ENCODE results near the gene PLEKHG1. TPM values are rescaled to one million over a fixed set of nuclear protein-coding genes. Genes with fewer than 3 reads are reported as not detected.

Gene PLEKHG1
- total RNA-seq, 2 donors from 2014 or later: 8.4 to 29.3 TPM

DNA sequence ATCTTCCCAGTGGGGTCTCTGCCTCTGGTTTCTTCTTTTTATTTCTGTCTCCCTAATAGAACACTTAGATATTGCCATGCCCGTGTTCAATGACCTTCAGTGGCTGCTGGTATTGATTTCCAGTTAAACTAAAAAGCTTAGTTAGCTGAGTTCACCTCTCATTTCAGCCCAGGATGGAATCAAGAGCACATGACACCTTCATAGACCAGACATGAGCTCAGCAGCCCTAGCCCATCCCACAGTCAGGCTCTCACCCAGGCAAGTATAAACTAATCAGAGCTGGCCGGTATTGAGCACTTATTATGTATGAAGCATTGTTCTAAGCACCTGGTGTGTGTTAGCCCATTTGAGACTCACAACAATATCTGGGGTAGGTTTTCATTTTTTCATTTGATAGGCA, 33.7 kb upstream of the PLEKHG1 start:
- H3K36me3 ChIP-seq: no peaks in the 10 kb centered on the region
- no peaks in the 10 kb centered on the region for H3K4me1 ChIP-seq (ENCODE audit: control insufficient read depth in 1 of 2, low read depth in 2 of 2)
- DNase-seq (ENCODE audit: low spot score): no peak
- H3K4me3 ChIP-seq: no peak overlapping the region
- H3K9me3 ChIP-seq: no peaks in the 10 kb centered on the region
- no peak for ATAC-seq (ENCODE audit: insufficient number of reproducible peaks, low FRiP score, low read depth)
- H3K27me3 ChIP-seq (replicated peaks; ENCODE audit: insufficient read depth): no peaks in the 10 kb centered on the region
- no peak for TF ChIP-seq CTCF (IDR thresholded peaks at IDR 0.05)
- no peak overlapping the region for H3K27ac ChIP-seq

DNA sequence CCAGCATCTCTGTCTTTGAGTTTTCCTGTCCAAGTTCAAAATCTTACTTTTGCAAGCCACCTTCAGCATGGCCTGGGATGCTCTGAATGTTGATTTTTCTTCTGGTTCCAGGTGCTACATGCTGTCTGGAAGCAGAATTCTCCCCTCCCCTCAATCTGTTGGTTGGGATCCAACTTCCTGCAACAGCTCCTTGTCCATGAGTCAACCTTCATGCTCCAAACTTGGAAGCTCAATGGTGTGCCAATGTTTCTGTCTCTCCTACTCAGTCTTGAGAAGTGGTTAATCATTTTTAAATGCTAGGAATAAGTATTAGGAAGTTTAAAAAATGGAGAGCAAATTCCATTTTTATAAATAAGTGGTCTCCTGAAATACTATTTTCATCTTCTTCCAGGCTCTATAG, 33.2 kb upstream of the PLEKHG1 start:
- TF ChIP-seq CTCF (IDR thresholded peaks at IDR 0.05): no peak
- Histone ChIP-seq H3K4me1 (ENCODE audit: control insufficient read depth in 1 of 2, low read depth in 2 of 2) (no peaks in the 10 kb centered on the region), H3K27ac (no peak overlapping the region)

GRCh38 chr6:150567380-150567779, 32.3 kb upstream of the PLEKHG1 start:
- ATAC-seq (ENCODE audit: insufficient number of reproducible peaks, low FRiP score, low read depth) (no peak), DNase-seq (ENCODE audit: low spot score) (no peak)
- Histone ChIP-seq H3K27ac (no peak overlapping the region), H3K4me1 (ENCODE audit: control insufficient read depth in 1 of 2, low read depth in 2 of 2) (no peaks in the 10 kb centered on the region), H3K36me3 (no peaks in the 10 kb centered on the region), H3K27me3 (replicated peaks; ENCODE audit: insufficient read depth) (no peaks in the 10 kb centered on the region), H3K9me3 (no peaks in the 10 kb centered on the region), H3K4me3 (no peak overlapping the region)
- no peak for TF ChIP-seq CTCF (IDR thresholded peaks at IDR 0.05)

More for the DNA sequence above, 33.2 kb upstream of the PLEKHG1 start:
- no peaks in the 10 kb centered on the region for H3K9me3 ChIP-seq
- no peak for DNase-seq (ENCODE audit: low spot score)
- H3K4me3 ChIP-seq: no peak overlapping the region
- H3K36me3 ChIP-seq: no peaks in the 10 kb centered on the region
- no peak for ATAC-seq (ENCODE audit: insufficient number of reproducible peaks, low FRiP score, low read depth)
- no peaks in the 10 kb centered on the region for H3K27me3 ChIP-seq (replicated peaks; ENCODE audit: insufficient read depth)

GRCh38 chr6:150567823-150568383, 31.8 kb upstream of the PLEKHG1 start:
- Histone ChIP-seq H3K27ac (no peak overlapping the region), H3K36me3 (no peaks in the 10 kb centered on the region), H3K4me3 (no peak overlapping the region), H3K9me3 (no peaks in the 10 kb centered on the region), H3K27me3 (replicated peaks; ENCODE audit: insufficient read depth) (no peaks in the 10 kb centered on the region), H3K4me1 (ENCODE audit: control insufficient read depth in 1 of 2, low read depth in 2 of 2) (no peaks in the 10 kb centered on the region)
- ATAC-seq (ENCODE audit: insufficient number of reproducible peaks, low FRiP score, low read depth): no peak
- no peak for TF ChIP-seq CTCF (IDR thresholded peaks at IDR 0.05)
- DNase-seq (ENCODE audit: low spot score): no peak

DNA sequence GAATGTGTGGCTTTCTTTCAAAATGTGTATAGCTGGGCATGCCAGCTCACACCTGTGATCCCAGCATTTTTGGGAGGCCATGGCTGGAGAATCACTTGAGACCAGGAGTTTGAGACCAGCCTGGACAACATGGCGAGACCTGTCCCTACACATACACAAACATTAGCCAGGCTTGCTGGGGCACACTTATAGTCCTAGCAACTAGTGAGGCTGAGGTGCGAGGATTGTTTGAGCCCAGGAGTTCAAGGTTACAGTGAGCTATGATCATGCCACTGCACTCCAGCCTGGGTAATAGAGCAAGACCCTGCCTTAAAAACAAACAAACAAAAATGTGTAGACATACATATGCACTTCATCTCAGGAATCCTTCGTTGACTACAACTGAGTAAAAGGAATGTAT, 31.1 kb upstream of the PLEKHG1 start:
- ATAC-seq (ENCODE audit: insufficient number of reproducible peaks, low FRiP score, low read depth) (no peak), DNase-seq (ENCODE audit: low spot score) (no peak)
- H3K9me3 ChIP-seq: no peaks in the 10 kb centered on the region
- H3K4me1 ChIP-seq (ENCODE audit: control insufficient read depth in 1 of 2, low read depth in 2 of 2): no peaks in the 10 kb centered on the region
- no peaks in the 10 kb centered on the region for H3K27me3 ChIP-seq (replicated peaks; ENCODE audit: insufficient read depth)
- no peak overlapping the region for H3K4me3 ChIP-seq
- TF ChIP-seq CTCF (IDR thresholded peaks at IDR 0.05): no peak
- no peaks in the 10 kb centered on the region for H3K36me3 ChIP-seq
- H3K27ac ChIP-seq: no peak overlapping the region

Measured in thoracic aorta (tissue), 2 donors.